Measurements from ENCODE around the gene ZNFX1.
A peak's percentile ranks its signal among the peaks of the same experiment; 100 is the strongest.

ZNFX1 gene

DNA sequence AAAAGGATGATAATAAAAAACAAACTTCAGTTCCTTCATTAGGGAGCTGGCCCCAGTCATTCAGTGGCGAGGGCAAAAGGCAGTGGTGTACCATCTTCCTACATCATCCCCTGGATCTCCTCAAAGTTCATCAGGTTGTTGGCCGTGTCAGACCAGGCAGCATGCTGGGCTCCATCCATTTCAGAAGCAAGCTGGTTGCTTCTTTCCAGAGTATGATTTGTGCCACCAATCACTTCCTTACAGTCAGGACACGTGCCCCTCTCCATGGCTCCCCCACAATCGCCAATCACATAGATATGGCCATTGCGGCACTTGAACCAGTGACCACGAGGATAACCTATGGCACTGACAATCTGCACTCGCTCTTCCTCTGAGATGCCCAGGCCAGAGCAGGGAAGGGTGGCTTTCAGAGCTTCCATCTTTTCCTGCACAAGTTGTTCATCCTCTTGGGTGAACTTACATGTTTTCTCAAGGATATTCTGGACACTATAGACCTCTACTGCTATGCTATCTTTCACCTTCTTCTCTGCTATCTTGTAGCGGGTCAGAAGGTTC is 30.6 kb downstream of the ZNFX1 start:
- no peak for DNase-seq

- DNase-seq, result no peak
Measured at GRCh38 chr20:49245921-49246740, 31.7 kb downstream of the ZNFX1 start.

GRCh38 chr20:49237531-49237930 is 40.3 kb downstream of the ZNFX1 start:
- no peak for DNase-seq

DNA sequence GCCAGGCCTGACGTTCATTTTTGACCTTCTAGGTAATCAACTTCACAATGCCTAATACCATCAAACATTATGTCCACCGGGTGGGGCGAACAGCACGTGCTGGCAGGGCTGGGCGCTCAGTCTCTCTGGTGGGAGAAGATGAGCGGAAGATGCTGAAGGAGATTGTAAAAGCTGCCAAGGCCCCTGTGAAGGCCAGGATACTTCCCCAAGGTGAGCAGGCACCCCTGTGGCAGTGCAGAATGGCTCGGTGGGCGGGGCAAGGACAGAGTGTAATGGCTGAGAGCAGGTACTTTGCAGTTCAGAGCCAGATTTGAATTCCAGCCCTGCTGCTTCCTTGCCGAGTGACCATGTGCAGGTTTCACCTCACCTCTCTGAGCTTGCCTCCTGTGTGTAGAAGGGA is 41.6 kb downstream of the ZNFX1 start:
- no peak for DNase-seq

DNA sequence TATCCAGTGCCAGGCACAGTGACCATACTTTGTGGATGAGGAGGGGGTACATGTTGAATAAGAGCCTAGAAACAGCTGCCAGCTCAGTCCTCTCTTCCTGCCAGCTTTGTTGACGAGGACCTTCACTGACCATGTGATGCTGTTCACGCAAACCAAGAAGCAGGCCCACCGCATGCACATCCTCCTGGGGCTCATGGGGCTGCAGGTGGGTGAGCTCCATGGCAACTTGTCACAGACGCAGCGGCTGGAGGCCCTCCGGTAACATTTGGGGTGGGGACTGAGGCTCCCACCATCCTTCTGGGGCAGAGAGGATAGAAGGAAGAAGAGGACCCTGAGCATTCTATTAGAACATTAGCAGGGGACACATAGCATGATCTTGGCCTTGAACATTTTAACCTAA is 43.0 kb downstream of the ZNFX1 start:
- DNase-seq, result no peak

- DNase-seq, result no peak
Measured at GRCh38 chr20:49233226-49233625, 44.6 kb downstream of the ZNFX1 start.

DNA sequence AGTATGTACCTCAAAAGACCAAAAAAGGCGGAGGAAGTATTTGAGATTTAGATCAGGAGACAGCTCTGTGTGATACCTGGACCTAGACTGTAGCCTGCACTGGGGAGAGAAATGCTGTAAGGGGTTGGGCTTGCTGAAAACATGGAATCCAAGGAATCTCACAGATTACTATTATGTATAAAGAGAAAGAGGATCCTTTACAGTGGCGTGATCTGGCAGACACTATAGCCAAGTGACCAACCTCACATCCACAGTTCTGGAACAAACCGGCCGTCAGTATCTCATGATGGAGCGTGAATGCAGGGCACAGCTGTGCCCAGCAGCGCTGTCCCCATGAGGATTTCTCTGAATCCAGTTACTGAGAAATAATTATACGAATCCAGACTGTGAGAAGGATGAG is 46.4 kb downstream of the ZNFX1 start:
- no peak for DNase-seq

GRCh38 chr20:49230561-49231133 is 47.2 kb downstream of the ZNFX1 start:
- DNase-seq, result no peak

GRCh38 chr20:49230021-49230420 is 47.8 kb downstream of the ZNFX1 start:
- no peak for DNase-seq

GRCh38 chr20:49229381-49229780 is 48.5 kb downstream of the ZNFX1 start:
- DNase-seq, result no peak

DNA sequence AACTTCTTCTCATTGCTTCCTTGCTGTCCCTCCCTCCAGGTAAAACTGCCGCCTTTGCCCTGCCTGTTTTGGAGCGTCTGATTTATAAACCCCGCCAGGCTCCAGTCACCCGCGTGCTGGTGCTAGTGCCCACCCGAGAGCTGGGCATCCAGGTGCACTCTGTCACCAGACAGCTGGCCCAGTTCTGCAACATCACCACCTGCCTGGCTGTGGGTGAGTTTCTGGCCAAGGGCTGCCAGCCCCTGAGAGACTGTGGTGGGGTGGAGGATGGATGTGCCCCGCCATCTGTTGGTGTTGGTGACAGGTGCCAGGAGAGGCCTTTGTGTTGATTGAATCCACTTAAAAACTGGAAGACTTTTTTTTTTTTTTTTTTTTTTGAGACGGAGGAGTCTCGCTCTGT is 49.2 kb downstream of the ZNFX1 start:
- no peak for DNase-seq

DNA sequence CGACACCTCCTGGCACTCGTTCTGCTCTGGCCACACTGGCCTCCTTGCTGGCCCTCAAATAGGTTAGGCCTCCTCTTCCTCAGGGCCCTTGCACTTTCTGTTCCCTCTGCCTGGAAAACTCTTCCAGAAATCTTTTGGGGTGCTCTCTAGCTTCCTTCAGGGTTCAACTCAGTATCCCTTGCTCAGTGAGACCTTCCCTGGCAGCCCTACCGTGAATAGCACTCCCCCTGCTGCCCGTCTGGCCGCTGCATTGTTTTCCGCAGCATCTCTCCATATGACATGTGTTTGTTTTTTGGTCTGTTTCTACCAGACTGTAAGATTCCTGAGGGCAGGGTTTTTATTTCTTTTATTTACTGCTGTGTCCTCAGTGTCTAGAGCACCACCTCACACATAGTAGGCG is 52.0 kb downstream of the ZNFX1 start:
- no peak for DNase-seq

GRCh38 chr20:49219924-49220831 is 57.7 kb downstream of the ZNFX1 start:
- no peak for DNase-seq

DNA sequence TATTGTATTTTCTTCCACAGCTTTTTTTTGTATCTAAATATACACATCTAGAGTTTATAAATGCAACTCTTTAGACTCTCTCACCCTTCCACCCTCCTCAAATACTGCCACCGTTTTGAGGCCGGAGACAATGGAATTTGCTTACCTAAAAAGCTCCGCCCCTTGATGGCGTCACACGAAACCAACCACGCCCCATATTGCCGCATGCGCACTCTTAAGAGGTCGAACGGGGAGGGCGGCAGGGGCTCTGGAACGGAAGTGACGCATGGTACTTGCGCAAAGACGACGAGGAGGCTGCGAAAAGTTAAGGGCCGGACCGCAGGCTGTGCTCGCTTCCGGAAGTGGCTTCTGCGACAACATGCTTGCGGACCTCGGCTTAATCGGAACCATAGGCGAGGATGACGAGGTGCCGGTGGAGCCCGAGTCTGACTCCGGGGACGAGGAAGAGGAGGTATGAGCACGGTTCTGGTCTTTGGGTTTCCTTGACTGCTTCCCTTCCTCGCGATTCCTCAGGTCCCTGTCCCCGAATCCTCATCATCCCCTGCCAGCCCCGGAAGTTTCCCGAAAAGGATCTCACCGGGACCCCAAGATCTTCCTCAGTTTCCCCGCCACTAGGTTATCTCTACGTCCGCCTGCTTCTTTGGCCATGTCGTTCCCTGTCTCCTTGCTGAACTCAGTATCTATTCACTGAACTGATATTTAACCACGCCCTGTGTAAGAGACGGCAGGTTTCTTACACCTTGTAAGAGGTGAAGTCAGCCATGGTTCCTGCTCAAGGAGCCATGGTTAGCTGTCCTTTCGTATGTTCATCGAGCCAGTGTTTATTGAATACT is 58.5 kb downstream of the ZNFX1 start, which contains the start of gene DDX27:
DDX27 (plus strand) TSS at position 326 of the 833 bp plus-strand sequence; CDS start at position 359, 33 bp downstream.
- peak; percentile 90 for DNase-seq

DNA sequence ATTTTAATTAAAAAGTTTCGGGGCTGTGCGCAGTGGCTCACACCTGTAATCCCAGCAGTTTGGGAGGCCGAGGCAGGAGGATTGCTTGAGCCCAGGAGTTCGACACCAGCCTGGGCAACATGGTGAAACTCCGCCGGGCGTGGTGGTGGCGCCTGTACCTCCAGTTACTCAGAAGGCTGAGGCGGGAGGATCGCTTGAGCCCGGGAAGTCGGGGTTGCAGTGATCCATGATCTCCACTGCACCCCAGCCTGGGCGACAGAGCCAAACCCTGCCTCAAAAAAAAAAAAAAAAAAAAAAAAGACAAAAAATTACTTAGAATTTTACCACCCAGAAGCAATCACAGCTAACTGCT is 59.1 kb downstream of the ZNFX1 start:
- DNase-seq, result peak; percentile 20

- peak; percentile 94 for DNase-seq
Measured at GRCh38 chr20:49216991-49217578, 60.8 kb downstream of the ZNFX1 start.

- DNase-seq, result no peak
Measured at GRCh38 chr20:49215232-49215631, 62.6 kb downstream of the ZNFX1 start.

DNA sequence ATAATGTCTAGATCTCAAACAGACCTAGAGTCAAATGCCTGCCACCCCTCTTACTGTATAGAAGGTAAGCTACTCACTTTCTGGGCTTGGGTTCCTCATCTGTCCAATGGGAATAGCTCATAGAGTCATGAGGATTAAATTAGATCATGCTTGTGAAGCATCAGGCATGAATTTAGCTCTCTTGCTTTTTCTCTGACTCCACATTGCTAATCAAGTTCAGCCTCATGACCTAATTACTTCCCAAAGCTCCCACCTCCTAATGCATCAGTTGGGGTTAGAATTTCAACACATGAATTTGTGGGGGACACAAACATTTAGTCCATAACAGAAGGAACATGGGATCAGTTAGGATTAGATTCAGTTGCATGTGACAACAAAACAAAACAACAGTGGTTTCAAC is 63.3 kb downstream of the ZNFX1 start:
- no peak for DNase-seq

DNA sequence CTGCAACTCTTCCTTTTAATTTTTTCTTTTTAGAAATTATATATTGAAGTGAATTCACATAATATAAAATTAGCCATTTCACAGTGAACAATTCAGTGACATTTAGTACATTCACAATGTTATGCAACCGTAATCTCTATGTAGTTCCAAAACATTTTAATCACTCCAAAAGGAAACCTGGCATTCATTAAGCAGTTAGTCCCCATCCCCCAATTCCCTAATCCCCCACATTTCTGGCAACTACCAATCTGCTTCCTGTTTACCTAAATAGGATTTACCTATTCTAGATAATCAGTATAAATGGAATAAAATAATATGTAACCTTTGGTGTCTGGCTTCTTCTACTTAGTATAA is 67.1 kb downstream of the ZNFX1 start:
- DNase-seq, result no peak

GRCh38 chr20:49210101-49210756 is 67.6 kb downstream of the ZNFX1 start:
- no peak for DNase-seq

- DNase-seq, result no peak
Measured at GRCh38 chr20:49207076-49207475, 70.8 kb downstream of the ZNFX1 start.

- no peak for DNase-seq
Measured at GRCh38 chr20:49203746-49204145, 74.1 kb downstream of the ZNFX1 start.

Data from activated naive CD4-positive, alpha-beta T cell treated with anti-CD3 and anti-CD28 coated beads, Interleukin-2, amount 50 U/mL, for 16 hours (primary cell).